Measurements from ENCODE around the gene GPD1. TPM values are rescaled to one million over a fixed set of nuclear protein-coding genes. Genes with fewer than 3 reads are reported as not detected.

Gene GPD1
- total and polyA plus RNA-seq, 9 of the 15 experiments (the other 6 are each of a cell fraction or from before 2014, with no cell fraction given): 0.13 to 1.00 (median 0.55) TPM

GRCh38 chr12:50111693-50112455, 8.1 kb downstream of the GPD1 start, which contains the start of gene COX14 (continued):
- TF ChIP-seq MAFK (IDR thresholded peaks at IDR 0.05; ENCODE audit: low read length) (no peak), ZNF41 (CRISPR knock-in tag; conservative IDR thresholded peaks at IDR 0.05) (no peak), REST (IDR thresholded peaks at IDR 0.05; ENCODE audit: borderline replicate concordance) (peak; percentile 6; the same call in 1 of the 2 replicates), REST (CRISPR knock-in tag; IDR thresholded peaks at IDR 0.05; ENCODE audit: low read depth) (0 out of 2 replicates have a peak, but pooled peaks have one; percentile 22), SFPQ (IDR thresholded peaks at IDR 0.05; ENCODE audit: low read depth, low read length) (no peak), EWSR1 (IDR thresholded peaks at IDR 0.05; ENCODE audit: borderline replicate concordance, low read depth, partially characterized antibody) (no peak), SP2 (IDR thresholded peaks at IDR 0.05; ENCODE audit: extremely low read depth, low read depth, low read length, poor library complexity, severe bottlenecking) (peak; percentile 59), TCF7L2 (IDR thresholded peaks at IDR 0.05; ENCODE audit: low read depth, low read length) (no peak), ZSCAN29 (IDR thresholded peaks at IDR 0.05) (0 out of 2 replicates have a peak, but pooled peaks have one; percentile 67), ZFX (CRISPR knock-in tag; IDR thresholded peaks at IDR 0.05) (peak; percentile 86), HDAC8 (tag; IDR thresholded peaks at IDR 0.05) (no peak), ARNT (IDR thresholded peaks at IDR 0.05) (no peak), E2F3 (CRISPR knock-in tag; IDR thresholded peaks at IDR 0.05) (0 out of 2 replicates have a peak, but pooled peaks have one; percentile 15), ZNF316 (IDR thresholded peaks at IDR 0.05) (no peak), ZNF324 (CRISPR knock-in tag; IDR thresholded peaks at IDR 0.05) (no peak), FOXK1 (CRISPR knock-in tag; IDR thresholded peaks at IDR 0.05; ENCODE audit: borderline replicate concordance) (no peak), GATAD2A (IDR thresholded peaks at IDR 0.05) (no peak), FOXP1 (CRISPR knock-in tag; IDR thresholded peaks at IDR 0.05) (peak; percentile 89)
- TF ChIP-seq, protein P1, sequence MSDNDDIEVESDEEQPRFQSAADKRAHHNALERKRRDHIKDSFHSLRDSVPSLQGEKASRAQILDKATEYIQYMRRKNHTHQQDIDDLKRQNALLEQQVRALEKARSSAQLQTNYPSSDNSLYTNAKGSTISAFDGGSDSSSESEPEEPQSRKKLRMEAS (CRISPR knock-in tag; IDR thresholded peaks at IDR 0.05): peak; percentile 92
